Pericardium fibroblast (primary cell): ENCODE measurements around the gene BTN3A1. TPM values are rescaled to one million over a fixed set of nuclear protein-coding genes. Genes with fewer than 3 reads are reported as not detected.

Experiments used
- total RNA-seq: library from RNA; depleted of rRNA; stranded (reverse); fragments of >200 nt; gene quantifications from 2 replicates; pipeline ENCODE4 v1.2.3, GENCODE V29; 2015

The BTN3A1 gene
- 9.2 and 13.4 TPM in 2 replicates for total RNA-seq

GRCh38 chr6:26401987-26402658, at the start of gene BTN3A1:
BTN3A1 (plus strand) TSS chr6:26402275; CDS start chr6:26405564, 3,289 bp downstream.

DNA sequence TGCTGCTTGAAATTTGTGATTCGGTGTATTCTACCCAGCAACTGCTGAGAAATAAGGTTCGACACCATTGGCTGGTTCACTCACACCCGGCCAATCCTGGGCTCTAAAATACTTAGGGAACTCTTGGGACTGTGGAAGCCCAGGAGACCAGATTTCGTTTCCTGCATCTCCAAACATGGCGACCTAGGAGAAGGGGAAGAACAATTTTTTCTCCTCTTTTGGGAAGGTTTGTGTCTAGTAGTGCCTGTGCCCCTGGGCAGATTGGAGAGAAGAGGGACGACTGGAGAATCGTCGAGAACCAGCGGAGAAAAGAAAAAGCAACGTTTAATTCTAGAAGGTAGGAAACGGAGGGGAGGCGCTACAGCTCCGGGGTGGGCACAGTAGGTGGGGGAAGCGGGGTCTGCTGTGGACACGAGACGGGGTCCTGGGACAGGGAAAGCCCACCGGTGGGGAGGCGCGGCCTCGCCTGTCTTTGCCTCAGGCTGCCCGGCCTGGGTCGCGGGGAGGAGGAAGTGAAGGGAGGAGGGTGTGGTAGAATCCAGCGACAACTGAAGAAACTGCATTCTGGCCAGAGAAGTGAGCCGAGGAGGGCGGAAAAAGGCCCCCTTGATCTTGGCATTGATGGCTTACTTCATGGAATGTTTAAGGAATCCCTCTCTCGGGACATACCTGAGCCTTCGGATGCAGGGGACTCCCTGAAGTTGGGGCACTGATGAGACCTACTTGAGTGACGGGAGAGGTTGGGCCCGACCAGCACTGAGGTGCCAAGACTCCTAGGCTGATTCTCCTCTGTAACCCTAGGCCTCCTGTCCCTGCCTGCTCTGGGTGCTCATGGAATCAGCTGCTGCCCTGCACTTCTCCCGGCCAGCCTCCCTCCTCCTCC, 56.0 kb downstream of the BTN3A1 start, which contains the start of gene BTN2A1:
Gene BTN2A1, plus strand, starts transcription at position 150 of the 883 bp plus-strand sequence. Its CDS starts 682 bp downstream, at position 832.

Other genes starting within 250 kb of the BTN3A1 start
- gene BTN3A2, start 37.1 kb upstream of the BTN3A1 start, total RNA-seq: 4.2 and 14.9 TPM in 2 replicates
- gene BTN2A2, start 19.2 kb upstream of the BTN3A1 start, total RNA-seq: 2.0 and 2.5 TPM in 2 replicates
- 16.3 and 21.8 TPM in 2 replicates for gene BTN3A3, start 38.2 kb downstream of the BTN3A1 start, total RNA-seq
- 7.4 and 7.9 TPM in 2 replicates for gene BTN2A1, start 55.7 kb downstream of the BTN3A1 start, total RNA-seq
- gene BTN1A1, start 98.0 kb downstream of the BTN3A1 start, total RNA-seq: not detected in 2 replicates
- gene HMGN4, start 136.1 kb downstream of the BTN3A1 start, total RNA-seq: 48.7 and 48.9 TPM in 2 replicates
- 9.5 and 13.9 TPM in 2 replicates for gene ABT1, start 194.7 kb downstream of the BTN3A1 start, total RNA-seq